GM23338 (cell line): ENCODE measurements around the gene OTUD3. TPM values are rescaled to one million over a fixed set of nuclear protein-coding genes. Genes with fewer than 3 reads are reported as not detected.

ENCODE experiments used
- ATAC-seq: fragments of 200-7000 bp; cut with Tn5 transposase; 3 replicates; pipeline ENCODE4 v1.9.1; 2020
- DNase-seq: peaks from one replicate; pipeline ENCODE4 v3.0.0-alpha.2; 2015; ENCODE audit warnings: low spot score
- H2AFZ ChIP-seq: fragments of 200-600 bp; sonication (generic); 2 replicates; pipeline ENCODE4 v1.8.0; 2016; ENCODE audit warnings: antibody characterized with exemption, mild to moderate bottlenecking, moderate library complexity
- H3F3A ChIP-seq: fragments of 200-600 bp; sonication (generic); replicated peaks from 2 replicates; pipeline ENCODE4 v1.8.0; 2017; ENCODE audit warnings: antibody characterized with exemption, mixed run types, low read depth
- H3K27ac ChIP-seq: fragments of 200-600 bp; sonication (generic); 2 replicates; pipeline ENCODE4 v1.6.1; 2016; ENCODE audit warnings: low read depth
- H3K27me3 ChIP-seq: fragments of 200-600 bp; sonication (generic); 2 replicates; pipeline ENCODE4 v1.8.0; 2016; ENCODE audit warnings: mild to moderate bottlenecking, mixed run types, moderate library complexity; ENCODE audit not compliant: insufficient read depth
- H3K36me3 ChIP-seq: fragments of 200-600 bp; sonication (generic); 2 replicates; pipeline ENCODE4 v1.8.0; 2016; ENCODE audit warnings: mild to moderate bottlenecking; ENCODE audit not compliant: insufficient read depth
- H3K4me1 ChIP-seq: fragments of 200-600 bp; sonication (generic); 2 replicates; pipeline ENCODE4 v1.8.0; 2016; ENCODE audit warnings: mild to moderate bottlenecking, moderate library complexity; ENCODE audit not compliant: insufficient read depth
- H3K4me2 ChIP-seq: fragments of 200-600 bp; sonication (generic); 2 replicates; pipeline ENCODE4 v1.7.1; 2017; ENCODE audit warnings: mixed run types
- H3K4me3 ChIP-seq: fragments of 200-600 bp; sonication (generic); 2 replicates; pipeline ENCODE4 v1.6.1; 2016; ENCODE audit warnings: mixed run types
- H3K79me2 ChIP-seq: fragments of 200-600 bp; sonication (generic); replicated peaks from 2 replicates; pipeline ENCODE4 v1.8.0; 2017; ENCODE audit warnings: mild to moderate bottlenecking; ENCODE audit not compliant: insufficient read depth
- H3K9me2 ChIP-seq: fragments of 200-600 bp; sonication (generic); 2 replicates; pipeline ENCODE4 v1.8.0; 2017; ENCODE audit not compliant: insufficient read depth
- H4K20me1 ChIP-seq: fragments of 200-600 bp; sonication (generic); replicated peaks from 2 replicates; pipeline ENCODE4 v1.8.0; 2017; ENCODE audit warnings: mild to moderate bottlenecking; ENCODE audit not compliant: insufficient read depth
- H3K27ac Mint-ChIP-seq: 2 replicates; pipeline ENCODE4 v1.8.0; 2020; ENCODE audit warnings: inconsistent platforms, mild to moderate bottlenecking, moderate library complexity, mixed read lengths
- H3K27me3 Mint-ChIP-seq: 3 replicates; pipeline ENCODE4 v1.8.0; 2022; ENCODE audit warnings: low read depth, mild to moderate bottlenecking, moderate library complexity, mixed read lengths, inconsistent platforms; ENCODE audit not compliant: insufficient read depth, poor library complexity
- H3K36me3 Mint-ChIP-seq: 3 replicates; pipeline ENCODE4 v1.8.0; 2021; ENCODE audit warnings: low read depth, mild to moderate bottlenecking, inconsistent platforms, moderate library complexity, mixed read lengths
- H3K4me1 Mint-ChIP-seq: 3 replicates; pipeline ENCODE4 v1.8.0; 2020; ENCODE audit warnings: mild to moderate bottlenecking, inconsistent platforms, mixed read lengths
- H3K4me3 Mint-ChIP-seq: 3 replicates; pipeline ENCODE4 v1.8.0; 2021; ENCODE audit warnings: moderate library complexity, mild to moderate bottlenecking, inconsistent platforms, mixed read lengths
- H3K9me3 Mint-ChIP-seq: 3 replicates; pipeline ENCODE4 v1.8.0; 2020; ENCODE audit warnings: moderate library complexity, mild to moderate bottlenecking, inconsistent platforms, mixed read lengths
- CTCF ChIP-seq, 2 experiments: fragments of 200-600 bp in 1 of 2; sonication (generic) in 1 of 2; conservative IDR thresholded peaks; 2 replicates each; pipeline versions ENCODE4 v1.5.1 to v1.6.1; 2016 to 2017; ENCODE audit warnings: antibody characterized with exemption in 2 of 2, low read depth in 2 of 2, mild to moderate bottlenecking in 2 of 2, moderate library complexity in 1 of 2
- EZH2phosphoT487 ChIP-seq: fragments of 200-600 bp; sonication (generic); IDR thresholded peaks from one replicate; pipeline ENCODE4 v1.8.1; 2018; ENCODE audit warnings: antibody characterized with exemption; ENCODE audit not compliant: unreplicated experiment
- JUNB ChIP-seq: IDR thresholded peaks from one replicate; pipeline ENCODE4 v1.6.1; 2016; ENCODE audit warnings: antibody characterized with exemption; ENCODE audit not compliant: unreplicated experiment
- NANOG ChIP-seq: IDR thresholded peaks from 2 replicates; pipeline ENCODE4 v1.6.1; 2016; ENCODE audit warnings: antibody characterized with exemption, borderline replicate concordance
- STAT1 ChIP-seq: IDR thresholded peaks from one replicate; pipeline ENCODE4 v1.6.1; 2016; ENCODE audit warnings: antibody characterized with exemption; ENCODE audit not compliant: unreplicated experiment
- ZNF114 ChIP-seq: fragments of 250-450 bp; sonication (Bioruptor Pico); IDR thresholded peaks from 2 replicates; pipeline ENCODE4 v1.5.0; 2020; ENCODE audit warnings: mild to moderate bottlenecking, moderate library complexity
- ZNF462 ChIP-seq: fragments of 250-450 bp; sonication (Bioruptor Pico); IDR thresholded peaks from 2 replicates; pipeline ENCODE4 v1.5.0; 2020; ENCODE audit warnings: mild to moderate bottlenecking, moderate library complexity
- polyA plus RNA-seq: library from polyadenylated mRNA; unstranded; fragments of >200 nt; fragmentation: Nextera tagmentation; extraction: Ambion mirVana; gene quantifications from 2 replicates; pipeline ENCODE4 v1.2.1, GENCODE V29; 2016
- total RNA-seq: library from RNA; depleted of rRNA; stranded (reverse); fragments of >200 nt; shearing (Covaris generic); gene quantifications from 2 replicates; pipeline ENCODE4 v1.2.3, GENCODE V29; 2014

OTUD3 gene
- total and polyA plus RNA-seq, 2 experiments from 2014 or later = 3.0 to 12.9 TPM

DNA sequence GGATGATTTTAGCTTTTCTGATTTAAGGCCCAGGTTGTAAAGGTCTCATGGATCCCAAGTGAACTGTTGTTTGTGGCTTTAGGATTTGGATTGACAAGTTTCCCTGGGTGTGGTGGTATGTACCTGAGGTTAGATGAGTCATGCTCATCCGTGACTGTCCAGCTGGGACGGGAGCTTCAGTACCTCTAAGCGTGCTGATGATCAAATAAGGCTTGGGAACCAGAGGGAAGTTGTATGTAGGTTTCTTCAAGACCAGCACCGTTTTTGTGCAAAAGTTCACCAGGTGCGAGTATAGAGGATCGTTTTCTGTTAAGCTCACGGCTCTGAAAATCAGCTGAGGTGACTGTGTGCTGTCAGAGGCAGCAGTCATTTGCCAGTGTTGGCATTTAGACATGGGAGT is 21.4 kb downstream of the OTUD3 start:
- no peak for DNase-seq
- no peaks in the 10 kb centered on the region for H3K27me3 Mint-ChIP-seq
- H3K9me2 ChIP-seq = no peaks in the 10 kb centered on the region
- H3F3A ChIP-seq = no peaks in the 10 kb centered on the region
- H3K79me2 ChIP-seq = peaks cover 7% of the 10 kb centered on the region; the same call in 1 of the 2 replicates
- H3K4me3 Mint-ChIP-seq = no peak overlapping the region
- TF ChIP-seq CTCF (conservative IDR thresholded peaks at IDR 0.05; ENCODE audit: low read depth in 2 of 2) (no peak), NANOG (no peak)
- no peaks in the 10 kb centered on the region for H3K4me1 ChIP-seq
- H3K27ac ChIP-seq = no peak overlapping the region
- H4K20me1 ChIP-seq = peaks cover 12% of the 10 kb centered on the region; the same call in 1 of the 2 replicates
- H3K4me3 ChIP-seq = no peak overlapping the region
- H3K36me3 ChIP-seq = peaks cover 62% of the 10 kb centered on the region
- no peak overlapping the region for H3K4me2 ChIP-seq
- H2AFZ ChIP-seq = no peak overlapping the region
- peaks cover 83% of the 10 kb centered on the region for H3K36me3 Mint-ChIP-seq
- H3K4me1 Mint-ChIP-seq = no peaks in the 10 kb centered on the region
- H3K9me3 Mint-ChIP-seq = no peaks in the 10 kb centered on the region
- ATAC-seq = no peak
- H3K27me3 ChIP-seq = no peaks in the 10 kb centered on the region
- H3K27ac Mint-ChIP-seq = no peak overlapping the region

GRCh38 chr1:19907456-19907855 is 25.3 kb downstream of the OTUD3 start:
- Mint-ChIP-seq H3K36me3 (peaks cover 80% of the 10 kb centered on the region), H3K4me1 (peaks cover 11% of the 10 kb centered on the region), H3K4me3 (no peak overlapping the region), H3K27ac (no peak overlapping the region), H3K9me3 (no peaks in the 10 kb centered on the region), H3K27me3 (no peaks in the 10 kb centered on the region)
- no peak overlapping the region for H2AFZ ChIP-seq
- H3K79me2 ChIP-seq = 0 out of 2 replicates have a peak, but pooled peaks cover 2% of the 10 kb centered on the region
- no peak overlapping the region for H3K4me3 ChIP-seq
- H3K4me1 ChIP-seq = no peaks in the 10 kb centered on the region
- no peaks in the 10 kb centered on the region for H3K27me3 ChIP-seq
- ATAC-seq (no peak), DNase-seq (no peak)
- no peaks in the 10 kb centered on the region for H3F3A ChIP-seq
- H3K36me3 ChIP-seq = peaks cover 53% of the 10 kb centered on the region
- H3K27ac ChIP-seq = no peak overlapping the region
- TF ChIP-seq CTCF (conservative IDR thresholded peaks at IDR 0.05; ENCODE audit: low read depth in 2 of 2) (no peak), STAT1 (no peak), ZNF114 (CRISPR knock-in tag) (no peak), EZH2phosphoT487 (no peak), JUNB (no peak), ZNF462 (CRISPR knock-in tag) (no peak)
- peaks cover 14% of the 10 kb centered on the region for H4K20me1 ChIP-seq
- no peak overlapping the region for H3K4me2 ChIP-seq
- H3K9me2 ChIP-seq = no peaks in the 10 kb centered on the region
